IMR-90 (cell line): ENCODE results near the gene SLC35F3. TPM values are rescaled to one million over a fixed set of nuclear protein-coding genes. Genes with fewer than 3 reads are reported as not detected.

Source experiments
- ATAC-seq: fragments of 200-7000 bp; cut with Tn5 transposase; 2 replicates; pipeline ENCODE4 v1.9.1; 2020; ENCODE audit warnings: low read depth, mild to moderate bottlenecking, moderate library complexity
- BruUV-seq: library from RNA; stranded (reverse); fragments of 400-500 nt; replicated peaks from 2 replicates; lab custom pipeline; 2021; lab: Mats Ljungman, UMichigan
- CTCF ChIA-PET: fragments of 300-600 bp; formaldehyde crosslinking; extraction: SDS; loops from one replicate; lab custom pipeline; 2021; ENCODE audit warnings: antibody characterized with exemption; lab: Yijun Ruan, JAX
- POLR2A ChIA-PET: fragments of 300-600 bp; sonication (Branson Sonifier 250); formaldehyde crosslinking; loops from one replicate; lab custom pipeline; 2022; ENCODE audit warnings: antibody characterized with exemption; ENCODE audit not compliant: unreplicated experiment; lab: Charles Lee
- DNase-seq: peaks from one replicate; pipeline ENCODE4 v3.0.0; 2013
- H2AFZ ChIP-seq: replicated peaks from 2 replicates; pipeline ENCODE3; 2013; ENCODE audit warnings: low read length, mild to moderate bottlenecking; ENCODE audit not compliant: poor library complexity
- H2AK5ac ChIP-seq: 2 replicates; pipeline ENCODE4 v1.6.1; 2013; ENCODE audit warnings: low read depth, low read length, inconsistent platforms
- H2AK9ac ChIP-seq: replicated peaks from 2 replicates; pipeline ENCODE3; 2013; ENCODE audit warnings: mild to moderate bottlenecking, low read depth, low read length, moderate library complexity; ENCODE audit not compliant: poor library complexity
- H2BK120ac ChIP-seq: 2 replicates; pipeline ENCODE4 v1.6.1; 2013; ENCODE audit warnings: low read depth, low read length, inconsistent platforms
- H2BK15ac ChIP-seq: 3 replicates; pipeline ENCODE4 v1.6.1; 2013; ENCODE audit warnings: low read depth, low read length, inconsistent platforms
- H2BK20ac ChIP-seq: 2 replicates; pipeline ENCODE4 v1.6.1; 2013; ENCODE audit warnings: low read depth, mild to moderate bottlenecking, inconsistent platforms, low read length, moderate library complexity
- H2BK5ac ChIP-seq: 2 replicates; pipeline ENCODE4 v1.6.1; 2013; ENCODE audit warnings: mild to moderate bottlenecking, low read depth, low read length, inconsistent platforms; ENCODE audit not compliant: poor library complexity, severe bottlenecking
- H3K14ac ChIP-seq: replicated peaks from 2 replicates; pipeline ENCODE4 v1.6.1; 2013; ENCODE audit warnings: low read depth, low read length, inconsistent platforms
- H3K18ac ChIP-seq: 2 replicates; pipeline ENCODE4 v1.6.1; 2013; ENCODE audit warnings: low read depth, low read length, control low read depth
- H3K23ac ChIP-seq: 2 replicates; pipeline ENCODE4 v1.6.1; 2013; ENCODE audit warnings: low read depth, low read length, inconsistent platforms
- H3K27ac ChIP-seq: 2 replicates; pipeline ENCODE4 v1.5.1; 2013; ENCODE audit warnings: mild to moderate bottlenecking, control low read depth, low read length; ENCODE audit not compliant: insufficient read depth
- H3K27me3 ChIP-seq: 2 replicates; pipeline ENCODE4 v1.6.1; 2013; ENCODE audit warnings: low read length; ENCODE audit not compliant: control insufficient read depth, insufficient read depth
- H3K36me3 ChIP-seq: 2 replicates; pipeline ENCODE4 v1.6.1; 2013; ENCODE audit warnings: low read length, mixed read lengths; ENCODE audit not compliant: control insufficient read depth, insufficient read depth
- H3K4ac ChIP-seq: 2 replicates; pipeline ENCODE4 v1.6.1; 2013; ENCODE audit warnings: low read depth, low read length, inconsistent platforms
- H3K4me1 ChIP-seq: 2 replicates; pipeline ENCODE4 v1.6.1; 2013; ENCODE audit warnings: low read length, mixed read lengths; ENCODE audit not compliant: control insufficient read depth, insufficient read depth
- H3K4me2 ChIP-seq: 2 replicates; pipeline ENCODE4 v1.6.1; 2013; ENCODE audit warnings: low read depth, mild to moderate bottlenecking, control low read depth, low read length, moderate library complexity
- H3K4me3 ChIP-seq: 2 replicates; pipeline ENCODE4 v1.5.1; 2013; ENCODE audit warnings: low read depth, mild to moderate bottlenecking, control low read depth, low read length, moderate library complexity; ENCODE audit not compliant: insufficient read depth
- H3K56ac ChIP-seq: 2 replicates; pipeline ENCODE4 v1.6.1; 2013; ENCODE audit warnings: low read length, inconsistent platforms; ENCODE audit not compliant: insufficient read depth; ENCODE audit errors: extremely low read depth
- H3K79me1 ChIP-seq, 2 experiments: 2 replicates each; pipeline ENCODE4 v1.6.1; 2013; ENCODE audit warnings: low read length in 2 of 2, inconsistent platforms in 1 of 2, low read depth in 1 of 2
- H3K9ac ChIP-seq: 2 replicates; pipeline ENCODE4 v1.6.1; 2013; ENCODE audit warnings: low read depth, low read length, control low read depth
- H3K9me1 ChIP-seq: 2 replicates; pipeline ENCODE4 v1.6.1; 2013; ENCODE audit warnings: low read length, inconsistent platforms; ENCODE audit not compliant: insufficient read depth
- H3K9me3 ChIP-seq: 2 replicates; pipeline ENCODE4 v1.6.1; 2013; ENCODE audit warnings: low read length; ENCODE audit not compliant: control insufficient read depth, insufficient read depth
- H4K20me1 ChIP-seq: 2 replicates; pipeline ENCODE4 v1.6.1; 2013; ENCODE audit warnings: low read length, inconsistent platforms; ENCODE audit not compliant: insufficient read depth
- H4K5ac ChIP-seq: 2 replicates; pipeline ENCODE4 v1.6.1; 2013; ENCODE audit warnings: mild to moderate bottlenecking, low read depth, low read length, control low read depth
- H4K8ac ChIP-seq, 2 experiments: 2 replicates each; pipeline ENCODE4 v1.6.1; 2013; ENCODE audit warnings: low read depth in 2 of 2, low read length in 2 of 2, control low read depth in 1 of 2, inconsistent platforms in 1 of 2
- H4K91ac ChIP-seq: 2 replicates; pipeline ENCODE4 v1.6.1; 2013; ENCODE audit warnings: low read depth, low read length, inconsistent platforms; ENCODE audit not compliant: insufficient read depth
- BHLHE40 ChIP-seq: fragments of 150-350 bp; IDR thresholded peaks from 2 replicates; pipeline ENCODE4 v1.6.1; 2016; ENCODE audit warnings: mild to moderate bottlenecking, low read depth, low read length
- CEBPB ChIP-seq: IDR thresholded peaks from 2 replicates; pipeline ENCODE4 v1.6.1; 2012; ENCODE audit warnings: low read depth, low read length, improper control_type of control experiment
- MAFK ChIP-seq: IDR thresholded peaks from 2 replicates; pipeline ENCODE4 v1.6.1; 2012; ENCODE audit warnings: low read depth, low read length, improper control_type of control experiment
- NFE2L2 ChIP-seq: fragments of 150-350 bp; IDR thresholded peaks from 2 replicates; pipeline ENCODE4 v1.6.1; 2016; ENCODE audit warnings: low read depth, mild to moderate bottlenecking, low read length
- POLR2A ChIP-seq: IDR thresholded peaks from 2 replicates; pipeline ENCODE4 v1.6.1; 2012; ENCODE audit warnings: mild to moderate bottlenecking, low read depth, low read length
- RAD21 ChIP-seq: IDR thresholded peaks from 2 replicates; pipeline ENCODE4 v1.6.1; 2012; ENCODE audit warnings: low read length, improper control_type of control experiment
- RCOR1 ChIP-seq: IDR thresholded peaks from 2 replicates; pipeline ENCODE4 v1.6.1; 2012; ENCODE audit warnings: mild to moderate bottlenecking, low read length, improper control_type of control experiment; ENCODE audit not compliant: insufficient replicate concordance
- RFX5 ChIP-seq: IDR thresholded peaks from 2 replicates; pipeline ENCODE4 v1.8.0; 2012; ENCODE audit warnings: low read depth, mild to moderate bottlenecking, low read length, moderate library complexity
- WGBS, 2 experiments: methylation state at CpG; one replicate each; pipeline versions ENCODE4 v1.1.5 to v1.1.7; 2013; ENCODE audit warnings: missing lambda C conversion rate in 2 of 2; ENCODE audit not compliant: insufficient read length in 1 of 2; ENCODE audit errors: extremely low coverage in 2 of 2; 5-methylcytosine and 5-hydroxymethylcytosine counted together
- dilution Hi-C: fragments of 300-500 bp; cut with HindIII; formaldehyde crosslinking; loops from one replicate; pipeline ENCODE4 v1.14.3; 2018; ENCODE audit warnings: low sequenced_read_pairs; ENCODE audit not compliant: unreplicated experiment
- in situ Hi-C: fragments of 300-500 bp; cut with MboI; formaldehyde crosslinking; loops from 3 replicates; pipeline ENCODE4 v1.14.3; 2019; ENCODE audit warnings: low sequenced_read_pairs, inconsistent platforms, mixed read lengths
- intact Hi-C: fragments of 100-400 bp; cut with micrococcal nuclease; formaldehyde crosslinking; loops from 2 replicates; pipeline ENCODE4 v1.10.0; 2022
- polyA plus RNA-seq, 3 experiments: library from polyadenylated mRNA; depleted of rRNA; stranded (reverse); fragments of >200 nt; gene quantifications; 2 replicates each; pipeline ENCODE4 v1.2.3, GENCODE V29; 2012; ENCODE audit warnings: low replicate concordance in 1 of 3
- total RNA-seq: library from RNA; depleted of rRNA; stranded (reverse); fragments of >200 nt; gene quantifications from 2 replicates; pipeline ENCODE4 v1.2.3, GENCODE V29; 2012
- TF ChIP-seq, protein P1 (sequence below): fragments of 150-350 bp; IDR thresholded peaks from 2 replicates; pipeline ENCODE4 v1.6.1; 2017; ENCODE audit warnings: mild to moderate bottlenecking, antibody characterized with exemption, low read length, low read depth

SLC35F3 gene
- total and polyA plus RNA-seq, 2 of the 4 experiments (the other 2 are of a cell fraction) = under 0.01 to 0.17 TPM

DNA sequence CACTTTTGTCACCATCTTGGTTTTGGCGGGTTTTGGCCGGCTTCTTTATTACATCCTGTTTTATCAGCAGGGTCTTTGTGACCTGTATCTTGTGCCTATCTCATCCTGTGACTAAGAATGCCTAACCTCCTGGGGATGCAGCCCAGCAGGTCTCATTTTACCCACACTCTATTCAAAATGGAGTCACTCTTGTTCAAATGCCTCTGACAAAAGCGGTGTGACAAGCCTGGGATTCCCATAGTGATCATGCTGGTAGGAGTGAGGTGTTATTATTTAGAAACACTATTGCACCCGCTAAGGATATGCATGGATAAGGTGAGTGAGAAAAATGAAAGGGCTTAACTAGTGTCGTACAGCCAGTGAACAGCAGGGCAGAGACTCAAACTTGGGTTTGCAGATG lies 357.1 kb downstream of the SLC35F3 start:
- Histone ChIP-seq H2AK5ac (no peak overlapping the region), H3K9me1 (no peaks in the 10 kb centered on the region), H4K20me1 (no peaks in the 10 kb centered on the region), H3K14ac (no peak overlapping the region), H3K9ac (no peak overlapping the region), H2AK9ac (no peak overlapping the region), H2AFZ (no peak overlapping the region), H4K8ac (no peak overlapping the region), H3K36me3 (no peaks in the 10 kb centered on the region), H3K4me3 (no peak overlapping the region), H2BK5ac (no peak overlapping the region), H4K5ac (no peak overlapping the region), H2BK20ac (no peak overlapping the region), H3K23ac (no peak overlapping the region), H4K91ac (no peak overlapping the region), H3K79me1 (no peaks in the 10 kb centered on the region), H3K4ac (no peak overlapping the region), H3K4me1 (0 out of 2 replicates have a peak, but pooled peaks cover 2% of the 10 kb centered on the region), H2BK120ac (no peak overlapping the region), H2BK15ac (no peak overlapping the region), H3K27me3 (no peaks in the 10 kb centered on the region), H3K27ac (no peak overlapping the region), H3K4me2 (no peak overlapping the region), H3K18ac (no peak overlapping the region), H3K56ac (no peak overlapping the region), H3K9me3 (no peaks in the 10 kb centered on the region; the same call in 1 of the 2 replicates)
- in situ Hi-C loops = no loop called here
- no peak for DNase-seq
- CTCF ChIA-PET = interaction anchor here (0.6 kb wide), 1 partner anchor 47 kb away, joined by 3 read pairs; no protein-coding TSS in a partner anchor
- WGBS, 2 experiments = no CpG with 5 or more reads among the region's 5 CpGs
- BruUV-seq = no TSS peak
- TF ChIP-seq RFX5 = no peak
- no peak for TF ChIP-seq MAFK
- TF ChIP-seq RCOR1 = no peak
- TF ChIP-seq CEBPB = no peak
- TF ChIP-seq RAD21 = no peak
- TF ChIP-seq BHLHE40 = no peak
- no peak for TF ChIP-seq POLR2A
- TF ChIP-seq, protein P1, sequence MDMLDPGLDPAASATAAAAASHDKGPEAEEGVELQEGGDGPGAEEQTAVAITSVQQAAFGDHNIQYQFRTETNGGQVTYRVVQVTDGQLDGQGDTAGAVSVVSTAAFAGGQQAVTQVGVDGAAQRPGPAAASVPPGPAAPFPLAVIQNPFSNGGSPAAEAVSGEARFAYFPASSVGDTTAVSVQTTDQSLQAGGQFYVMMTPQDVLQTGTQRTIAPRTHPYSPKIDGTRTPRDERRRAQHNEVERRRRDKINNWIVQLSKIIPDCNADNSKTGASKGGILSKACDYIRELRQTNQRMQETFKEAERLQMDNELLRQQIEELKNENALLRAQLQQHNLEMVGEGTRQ = no peak
- no peak for TF ChIP-seq NFE2L2
- intact Hi-C loops = no loop called here
- dilution Hi-C loops = no loop called here
- POLR2A ChIA-PET = no interaction called here
- no peak for ATAC-seq
